Measurements from ENCODE around the gene VAMP8. TPM values are rescaled to one million over a fixed set of nuclear protein-coding genes. Genes with fewer than 3 reads are reported as not detected.

The VAMP8 gene
- total and polyA plus RNA-seq, 8 donors: 51.8 to 250 (median 64.2) TPM

DNA sequence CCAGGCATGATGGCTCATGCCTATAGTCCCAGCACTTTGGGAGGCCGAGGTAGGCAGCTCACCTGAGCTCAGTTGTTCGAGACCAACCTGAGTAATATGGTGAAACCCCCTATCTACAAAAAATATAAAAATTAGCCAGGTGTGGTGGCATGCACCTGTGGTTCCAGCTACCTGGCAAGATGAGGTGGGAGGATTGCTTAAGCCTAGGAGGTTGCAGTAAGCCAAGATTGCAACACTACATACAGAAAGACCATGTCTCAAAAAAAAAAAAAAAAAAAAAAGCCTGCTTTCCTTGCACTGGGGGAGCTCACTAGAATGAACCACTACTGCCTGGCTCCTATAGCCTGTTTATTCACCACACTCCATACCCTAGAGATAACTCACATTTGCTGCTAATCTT is 45.8 kb upstream of the VAMP8 start:
- H3K4me3 ChIP-seq: no peak overlapping the region
- H3K36me3 ChIP-seq: no peaks in the 10 kb centered on the region
- TF ChIP-seq, protein P1, sequence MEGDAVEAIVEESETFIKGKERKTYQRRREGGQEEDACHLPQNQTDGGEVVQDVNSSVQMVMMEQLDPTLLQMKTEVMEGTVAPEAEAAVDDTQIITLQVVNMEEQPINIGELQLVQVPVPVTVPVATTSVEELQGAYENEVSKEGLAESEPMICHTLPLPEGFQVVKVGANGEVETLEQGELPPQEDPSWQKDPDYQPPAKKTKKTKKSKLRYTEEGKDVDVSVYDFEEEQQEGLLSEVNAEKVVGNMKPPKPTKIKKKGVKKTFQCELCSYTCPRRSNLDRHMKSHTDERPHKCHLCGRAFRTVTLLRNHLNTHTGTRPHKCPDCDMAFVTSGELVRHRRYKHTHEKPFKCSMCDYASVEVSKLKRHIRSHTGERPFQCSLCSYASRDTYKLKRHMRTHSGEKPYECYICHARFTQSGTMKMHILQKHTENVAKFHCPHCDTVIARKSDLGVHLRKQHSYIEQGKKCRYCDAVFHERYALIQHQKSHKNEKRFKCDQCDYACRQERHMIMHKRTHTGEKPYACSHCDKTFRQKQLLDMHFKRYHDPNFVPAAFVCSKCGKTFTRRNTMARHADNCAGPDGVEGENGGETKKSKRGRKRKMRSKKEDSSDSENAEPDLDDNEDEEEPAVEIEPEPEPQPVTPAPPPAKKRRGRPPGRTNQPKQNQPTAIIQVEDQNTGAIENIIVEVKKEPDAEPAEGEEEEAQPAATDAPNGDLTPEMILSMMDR (IDR thresholded peaks at IDR 0.05): no peak
- H3K27me3 ChIP-seq: no peaks in the 10 kb centered on the region
- ATAC-seq (no peak), DNase-seq (no peak)
- no peaks in the 10 kb centered on the region for H3K9me3 ChIP-seq
- H3K4me1 ChIP-seq: peaks cover 0 to 34% of the 10 kb centered on the region in 2 donors
- intact Hi-C loops (cut with DNase I): no loop called here
- no peak overlapping the region for H3K27ac ChIP-seq

DNA sequence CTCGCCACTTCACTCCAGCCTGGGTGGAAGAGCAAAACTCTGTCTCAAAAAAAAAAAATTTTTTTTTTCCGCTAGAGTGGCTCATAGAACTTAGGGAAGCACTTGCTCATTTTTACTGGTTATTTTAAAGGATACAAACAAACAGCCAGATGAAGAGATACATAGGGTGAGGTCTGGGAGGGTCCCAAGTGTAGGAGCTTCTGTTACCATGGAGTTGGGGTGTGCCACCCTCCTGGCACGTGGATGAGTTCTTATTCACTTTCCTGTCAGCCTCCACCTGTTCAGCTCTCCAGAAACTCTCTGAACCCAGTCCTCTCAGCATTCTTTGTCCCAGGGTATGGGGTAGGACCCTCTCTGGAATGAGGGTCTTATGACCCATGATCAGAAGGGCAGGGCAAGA is 43.3 kb upstream of the VAMP8 start:
- Histone ChIP-seq H3K27me3 (no peaks in the 10 kb centered on the region), H3K36me3 (no peaks in the 10 kb centered on the region), H3K9me3 (no peaks in the 10 kb centered on the region), H3K4me3 (no peak overlapping the region), H3K27ac (peak overlapping the region in 1 of 2 donors; percentile 71), H3K4me1 (peaks cover 7 to 48% of the 10 kb centered on the region in 2 donors)
- ATAC-seq (no peak), DNase-seq (no peak)
- intact Hi-C loops (cut with DNase I): no loop called here
- TF ChIP-seq, protein P1 (IDR thresholded peaks at IDR 0.05): no peak

DNA sequence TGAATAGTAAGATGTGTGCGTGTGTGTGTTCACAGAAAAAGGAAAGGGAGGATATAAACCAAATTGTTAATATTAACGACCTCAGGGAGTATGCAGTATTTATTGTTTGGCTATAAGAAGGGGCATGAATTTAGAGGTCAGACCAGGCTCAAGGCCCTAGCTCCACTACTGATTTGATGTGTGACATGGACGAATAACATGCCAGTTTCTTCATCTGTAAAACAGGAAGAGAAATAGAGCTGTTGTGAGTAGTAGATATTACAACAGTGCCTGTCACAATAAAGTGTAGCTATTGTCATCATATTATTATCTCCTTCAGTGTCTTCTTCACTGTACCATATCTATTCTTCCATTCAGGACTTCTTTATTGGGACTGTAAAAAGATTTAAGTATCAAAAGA is 42.5 kb upstream of the VAMP8 start:
- Histone ChIP-seq H3K4me3 (no peak overlapping the region), H3K27me3 (no peaks in the 10 kb centered on the region), H3K36me3 (no peaks in the 10 kb centered on the region), H3K27ac (peak overlapping the region in 1 of 2 donors; percentile 71), H3K4me1 (peaks cover 7 to 48% of the 10 kb centered on the region in 2 donors), H3K9me3 (no peaks in the 10 kb centered on the region)
- ATAC-seq (no peak), DNase-seq (no peak)
- intact Hi-C loops (cut with DNase I): loop anchor here in 1 of 2 donors (5.0 kb wide), 1 partner anchor 108 kb away; no protein-coding TSS in a partner anchor
- TF ChIP-seq, protein P1 (IDR thresholded peaks at IDR 0.05): no peak

DNA sequence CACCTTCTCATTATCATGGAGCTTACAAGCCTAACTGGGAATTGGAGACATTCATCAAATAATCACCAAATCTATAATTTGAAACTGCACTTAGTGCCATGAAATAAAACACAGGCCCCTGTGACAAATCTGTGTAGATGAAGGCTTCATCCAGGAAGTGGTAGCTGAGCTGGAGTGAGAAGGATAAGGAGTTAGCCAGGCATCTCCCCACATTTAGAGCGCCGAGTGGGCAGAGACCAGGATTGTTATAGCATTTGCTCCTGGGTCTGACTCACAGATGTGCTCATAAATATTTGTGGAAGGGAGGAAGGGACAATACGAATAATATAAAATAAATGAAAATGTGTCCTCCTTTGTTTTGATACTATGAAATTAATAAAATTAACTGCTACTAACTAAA is 40.9 kb upstream of the VAMP8 start:
- Histone ChIP-seq H3K4me3 (no peak overlapping the region), H3K36me3 (peaks cover 0 to 10% of the 10 kb centered on the region in 2 donors), H3K4me1 (peaks cover 15 to 56% of the 10 kb centered on the region in 2 donors), H3K27ac (no peak overlapping the region), H3K27me3 (no peaks in the 10 kb centered on the region), H3K9me3 (no peaks in the 10 kb centered on the region)
- DNase-seq (no peak), ATAC-seq (no peak)
- intact Hi-C loops (cut with DNase I): loop anchor here in 1 of 2 donors (5.0 kb wide), 1 partner anchor 109 kb away; no protein-coding TSS in a partner anchor
- TF ChIP-seq, protein P1 (IDR thresholded peaks at IDR 0.05): no peak

DNA sequence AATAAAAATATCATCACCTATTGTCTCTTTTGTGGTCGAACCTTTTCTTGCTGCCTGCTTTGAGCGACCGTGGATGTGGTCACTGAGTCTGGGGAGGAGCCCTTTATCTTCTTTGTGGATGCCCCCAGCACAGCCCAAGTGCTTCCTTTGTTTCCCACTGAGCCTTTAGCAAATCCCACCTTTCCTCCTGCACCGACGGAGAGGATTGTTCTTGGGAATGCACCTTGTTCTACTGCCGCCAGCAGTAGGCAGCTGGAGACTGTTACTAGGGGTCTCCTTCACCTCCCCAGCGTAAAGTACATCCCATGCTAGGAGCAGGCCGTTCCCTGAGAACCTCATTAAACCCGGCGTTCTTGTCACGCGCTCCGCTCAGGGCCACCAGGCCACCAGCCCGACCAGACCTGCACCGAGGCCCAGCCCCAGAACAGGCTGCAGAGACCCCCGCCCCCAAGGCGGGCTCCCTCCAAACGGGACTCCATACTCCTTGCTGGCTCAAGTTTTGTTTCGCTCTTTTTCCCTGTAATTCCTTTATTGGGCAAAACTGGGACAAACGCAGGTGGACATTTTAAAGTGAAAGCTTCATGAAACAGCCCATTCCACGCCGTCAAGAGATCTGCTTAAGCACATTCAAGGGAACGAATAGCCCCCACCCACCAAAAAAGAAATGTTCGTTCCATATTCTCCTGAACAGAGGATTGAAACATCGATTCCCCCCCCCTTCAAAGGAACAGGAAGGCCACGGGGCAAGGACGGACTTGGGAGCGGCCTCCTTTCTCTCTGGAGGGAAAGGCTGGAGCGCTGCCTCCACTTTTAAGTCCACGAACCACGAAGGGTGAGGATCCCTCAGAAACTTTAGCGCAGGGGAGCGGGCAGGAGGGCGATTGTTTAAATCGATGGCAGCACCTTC is 39.5 kb upstream of the VAMP8 start:
- Histone ChIP-seq H3K36me3 (peaks cover under 1 to 24% of the 10 kb centered on the region in 2 donors), H3K27me3 (no peaks in the 10 kb centered on the region), H3K4me3 (peak overlapping the region; percentile 99), H3K27ac (peak overlapping the region; percentile 99), H3K4me1 (peaks cover 24 to 63% of the 10 kb centered on the region in 2 donors), H3K9me3 (no peaks in the 10 kb centered on the region)
- intact Hi-C loops (cut with DNase I): loop anchor here in 1 of 2 donors (5.0 kb wide), 1 partner anchor 111 kb away; no protein-coding TSS in a partner anchor
- DNase-seq (peak; percentile 41 to 87 (median 68)), ATAC-seq (peak; percentile 26)
- TF ChIP-seq, protein P1 (IDR thresholded peaks at IDR 0.05): no peak

All from left lung (tissue), 10 donors.